ENCODE measurements around the gene SPOCK2.

GRCh38 chr10:72098836-72099599, 10.7 kb upstream of the SPOCK2 start:
- TF ChIP-seq POLR2A (IDR thresholded peaks at IDR 0.05), result no peak
- TF ChIP-seq CTCF (IDR thresholded peaks at IDR 0.05), result no peak
